ENCODE measurements around the gene UBE2B.

Gene UBE2B

GRCh38 chr5:134426361-134426760 lies 55.0 kb downstream of the UBE2B start:
- Histone ChIP-seq H3K4ac (ENCODE audit: low read length) (no peak overlapping the region), H3K4me3 (ENCODE audit: low read length in 2 of 2) (no peak overlapping the region), H4K8ac (ENCODE audit: low read depth, low read length) (no peak overlapping the region), H3K27ac (replicated peaks; ENCODE audit: low read length) (no peak overlapping the region), H3K36me3 (replicated peaks in 1 of 2; ENCODE audit: control insufficient read depth in 2 of 2, insufficient read depth in 2 of 2, low read length in 2 of 2) (no peaks in the 10 kb centered on the region), H2BK15ac (ENCODE audit: low read length) (no peak overlapping the region), H3K9me3 (replicated peaks in 1 of 2; ENCODE audit: control insufficient read depth in 2 of 2, insufficient read depth in 1 of 2, low read depth in 1 of 2, low read length in 2 of 2) (no peaks in the 10 kb centered on the region), H2BK120ac (ENCODE audit: low read depth, low read length) (no peak overlapping the region), H2BK5ac (ENCODE audit: low read length) (no peak overlapping the region), H2AFZ (ENCODE audit: low read length) (no peak overlapping the region), H3K14ac (ENCODE audit: low read length) (no peak overlapping the region), H3K23ac (ENCODE audit: low read depth, low read length, poor library complexity) (no peak overlapping the region), H3K9ac (ENCODE audit: low read depth, low read length, poor library complexity) (no peak overlapping the region), H3K4me2 (ENCODE audit: insufficient read depth, low read length, poor library complexity, severe bottlenecking) (no peak overlapping the region), H3K18ac (ENCODE audit: low read length) (no peak overlapping the region), H2BK12ac (ENCODE audit: low read length) (no peak overlapping the region), H3K79me1 (ENCODE audit: low read depth, low read length) (no peaks in the 10 kb centered on the region), H4K91ac (ENCODE audit: low read depth, low read length, poor library complexity) (no peak overlapping the region), H3K4me1 (ENCODE audit: control insufficient read depth in 2 of 2, insufficient read depth in 1 of 2, low read depth in 1 of 2, low read length in 2 of 2) (no peaks in the 10 kb centered on the region), H3K27me3 (ENCODE audit: control insufficient read depth in 3 of 3, insufficient read depth in 3 of 3, low read depth in 1 of 3, low read length in 3 of 3) (peaks cover 0 to 25% (median 0%) of the 10 kb centered on the region in 3 experiments), H2AK5ac (ENCODE audit: low read depth, low read length) (no peak overlapping the region)
- DNase-seq (ENCODE audit: low spot score), result no peak
- no CpG with 5 or more reads among the region's 7 CpGs for WGBS, 2 donors (ENCODE audit: extremely low coverage in 2 of 2, insufficient read length in 2 of 2, insufficient replicate concordance in 1 of 2)

GRCh38 chr5:134427540-134428041 lies 56.2 kb downstream of the UBE2B start:
- no peak overlapping the region for H2BK5ac ChIP-seq (ENCODE audit: low read length)
- no peak overlapping the region for H3K27ac ChIP-seq (replicated peaks; ENCODE audit: low read length)
- H3K79me1 ChIP-seq (ENCODE audit: low read depth, low read length), result no peaks in the 10 kb centered on the region
- no peak overlapping the region for H2AFZ ChIP-seq (ENCODE audit: low read length)
- H2AK5ac ChIP-seq (ENCODE audit: low read depth, low read length), result no peak overlapping the region
- WGBS, 2 donors (ENCODE audit: extremely low coverage in 2 of 2, insufficient read length in 2 of 2, insufficient replicate concordance in 1 of 2), result no CpG with 5 or more reads among the region's 9 CpGs
- H4K91ac ChIP-seq (ENCODE audit: low read depth, low read length, poor library complexity), result no peak overlapping the region
- no peak overlapping the region for H2BK15ac ChIP-seq (ENCODE audit: low read length)
- no peak overlapping the region for H3K23ac ChIP-seq (ENCODE audit: low read depth, low read length, poor library complexity)
- peaks cover 0 to 27% (median 0%) of the 10 kb centered on the region in 3 experiments for H3K27me3 ChIP-seq (ENCODE audit: control insufficient read depth in 3 of 3, insufficient read depth in 3 of 3, low read depth in 1 of 3, low read length in 3 of 3)
- H3K14ac ChIP-seq (ENCODE audit: low read length), result no peak overlapping the region
- H2BK120ac ChIP-seq (ENCODE audit: low read depth, low read length), result no peak overlapping the region
- H4K8ac ChIP-seq (ENCODE audit: low read depth, low read length), result no peak overlapping the region
- no peak for DNase-seq (ENCODE audit: low spot score)
- H2BK12ac ChIP-seq (ENCODE audit: low read length), result no peak overlapping the region
- no peaks in the 10 kb centered on the region for H3K4me1 ChIP-seq (ENCODE audit: control insufficient read depth in 2 of 2, insufficient read depth in 1 of 2, low read depth in 1 of 2, low read length in 2 of 2)
- H3K36me3 ChIP-seq (replicated peaks in 1 of 2; ENCODE audit: control insufficient read depth in 2 of 2, insufficient read depth in 2 of 2, low read length in 2 of 2), result no peaks in the 10 kb centered on the region
- no peaks in the 10 kb centered on the region for H3K9me3 ChIP-seq (replicated peaks in 1 of 2; ENCODE audit: control insufficient read depth in 2 of 2, insufficient read depth in 1 of 2, low read depth in 1 of 2, low read length in 2 of 2)
- no peak overlapping the region for H3K9ac ChIP-seq (ENCODE audit: low read depth, low read length, poor library complexity)
- H3K18ac ChIP-seq (ENCODE audit: low read length), result no peak overlapping the region
- H3K4me2 ChIP-seq (ENCODE audit: insufficient read depth, low read length, poor library complexity, severe bottlenecking), result no peak overlapping the region
- H3K4ac ChIP-seq (ENCODE audit: low read length), result no peak overlapping the region
- no peak overlapping the region for H3K4me3 ChIP-seq (ENCODE audit: low read length in 2 of 2)

GRCh38 chr5:134430001-134430569 lies 58.7 kb downstream of the UBE2B start:
- no peak overlapping the region for H3K4me2 ChIP-seq (ENCODE audit: insufficient read depth, low read length, poor library complexity, severe bottlenecking)
- DNase-seq (ENCODE audit: low spot score), result no peak
- H3K36me3 ChIP-seq (replicated peaks in 1 of 2; ENCODE audit: control insufficient read depth in 2 of 2, insufficient read depth in 2 of 2, low read length in 2 of 2), result no peaks in the 10 kb centered on the region
- no peak overlapping the region for H3K9ac ChIP-seq (ENCODE audit: low read depth, low read length, poor library complexity)
- no peaks in the 10 kb centered on the region for H3K4me1 ChIP-seq (ENCODE audit: control insufficient read depth in 2 of 2, insufficient read depth in 1 of 2, low read depth in 1 of 2, low read length in 2 of 2)
- H3K4ac ChIP-seq (ENCODE audit: low read length), result no peak overlapping the region
- no peak overlapping the region for H4K91ac ChIP-seq (ENCODE audit: low read depth, low read length, poor library complexity)
- no peak overlapping the region for H3K4me3 ChIP-seq (ENCODE audit: low read length in 2 of 2)
- H2BK5ac ChIP-seq (ENCODE audit: low read length), result no peak overlapping the region
- H2AK5ac ChIP-seq (ENCODE audit: low read depth, low read length), result no peak overlapping the region
- H2BK120ac ChIP-seq (ENCODE audit: low read depth, low read length), result no peak overlapping the region
- WGBS, 2 donors (ENCODE audit: extremely low coverage in 2 of 2, insufficient read length in 2 of 2, insufficient replicate concordance in 1 of 2), result no CpG with 5 or more reads among the region's 5 CpGs
- no peak overlapping the region for H3K23ac ChIP-seq (ENCODE audit: low read depth, low read length, poor library complexity)
- H3K18ac ChIP-seq (ENCODE audit: low read length), result no peak overlapping the region
- H2BK15ac ChIP-seq (ENCODE audit: low read length), result no peak overlapping the region
- H3K79me1 ChIP-seq (ENCODE audit: low read depth, low read length), result no peaks in the 10 kb centered on the region
- H2AFZ ChIP-seq (ENCODE audit: low read length), result no peak overlapping the region
- no peaks in the 10 kb centered on the region for H3K9me3 ChIP-seq (replicated peaks in 1 of 2; ENCODE audit: control insufficient read depth in 2 of 2, insufficient read depth in 1 of 2, low read depth in 1 of 2, low read length in 2 of 2)
- H4K8ac ChIP-seq (ENCODE audit: low read depth, low read length), result no peak overlapping the region
- no peak overlapping the region for H3K14ac ChIP-seq (ENCODE audit: low read length)
- no peak overlapping the region for H3K27ac ChIP-seq (replicated peaks; ENCODE audit: low read length)
- no peak overlapping the region for H2BK12ac ChIP-seq (ENCODE audit: low read length)
- peaks cover 0 to 35% (median 0%) of the 10 kb centered on the region in 3 experiments for H3K27me3 ChIP-seq (ENCODE audit: control insufficient read depth in 3 of 3, insufficient read depth in 3 of 3, low read depth in 1 of 3, low read length in 3 of 3)

GRCh38 chr5:134432174-134432573 lies 60.8 kb downstream of the UBE2B start:
- peaks cover 0 to 7% of the 10 kb centered on the region in 2 donors for H3K4me1 ChIP-seq (ENCODE audit: control insufficient read depth in 2 of 2, insufficient read depth in 1 of 2, low read depth in 1 of 2, low read length in 2 of 2)
- no peak for DNase-seq (ENCODE audit: low spot score)
- H2BK15ac ChIP-seq (ENCODE audit: low read length), result no peak overlapping the region
- H3K4me2 ChIP-seq (ENCODE audit: insufficient read depth, low read length, poor library complexity, severe bottlenecking), result no peak overlapping the region
- H3K9me3 ChIP-seq (replicated peaks in 1 of 2; ENCODE audit: control insufficient read depth in 2 of 2, insufficient read depth in 1 of 2, low read depth in 1 of 2, low read length in 2 of 2), result no peaks in the 10 kb centered on the region
- H2BK12ac ChIP-seq (ENCODE audit: low read length), result no peak overlapping the region
- no peak overlapping the region for H3K23ac ChIP-seq (ENCODE audit: low read depth, low read length, poor library complexity)
- WGBS, 2 donors (ENCODE audit: extremely low coverage in 2 of 2, insufficient read length in 2 of 2, insufficient replicate concordance in 1 of 2), result no CpG with 5 or more reads among the region's 4 CpGs
- H4K91ac ChIP-seq (ENCODE audit: low read depth, low read length, poor library complexity), result no peak overlapping the region
- peaks cover 0 to 39% (median 0%) of the 10 kb centered on the region in 3 experiments for H3K27me3 ChIP-seq (ENCODE audit: control insufficient read depth in 3 of 3, insufficient read depth in 3 of 3, low read depth in 1 of 3, low read length in 3 of 3)
- no peak overlapping the region for H2AFZ ChIP-seq (ENCODE audit: low read length)
- H2AK5ac ChIP-seq (ENCODE audit: low read depth, low read length), result no peak overlapping the region
- no peak overlapping the region for H2BK120ac ChIP-seq (ENCODE audit: low read depth, low read length)
- H3K36me3 ChIP-seq (replicated peaks in 1 of 2; ENCODE audit: control insufficient read depth in 2 of 2, insufficient read depth in 2 of 2, low read length in 2 of 2), result no peaks in the 10 kb centered on the region
- no peak overlapping the region for H3K27ac ChIP-seq (replicated peaks; ENCODE audit: low read length)
- no peak overlapping the region for H4K8ac ChIP-seq (ENCODE audit: low read depth, low read length)
- no peak overlapping the region for H3K18ac ChIP-seq (ENCODE audit: low read length)
- H3K4me3 ChIP-seq (ENCODE audit: low read length in 2 of 2), result no peak overlapping the region
- no peak overlapping the region for H3K9ac ChIP-seq (ENCODE audit: low read depth, low read length, poor library complexity)
- no peak overlapping the region for H2BK5ac ChIP-seq (ENCODE audit: low read length)
- H3K14ac ChIP-seq (ENCODE audit: low read length), result no peak overlapping the region
- no peak overlapping the region for H3K4ac ChIP-seq (ENCODE audit: low read length)
- H3K79me1 ChIP-seq (ENCODE audit: low read depth, low read length), result no peaks in the 10 kb centered on the region
